ENCODE data around the gene SORCS2. TPM values are rescaled to one million over a fixed set of nuclear protein-coding genes. Genes with fewer than 3 reads are reported as not detected.
"Not testable (repeated sequence)": the region's sequence is repeated elsewhere in the genome, so short reads cannot be mapped to it uniquely, and the experiment has no call there.

The SORCS2 gene
- total RNA-seq, 6 experiments from 2014 or later = 0.18 to 6.2 (median 3.1) TPM

GRCh38 chr4:7212921-7213320 is 20.6 kb downstream of the SORCS2 start:
- peaks cover 0 to 48% (median 9%) of the 10 kb centered on the region in 4 donors for H3K4me1 ChIP-seq
- ATAC-seq (no peak), DNase-seq (no peak)

GRCh38 chr4:7213807-7214206 is 21.5 kb downstream of the SORCS2 start:
- no peak for ATAC-seq
- no peak for DNase-seq
- Histone ChIP-seq H3K4me1 (peaks cover 0 to 48% (median 13%) of the 10 kb centered on the region in 4 donors), H3K27me3 (no peaks in the 10 kb centered on the region), H3K4me3 (no peak overlapping the region), H3K9me3 (no peaks in the 10 kb centered on the region), H3K36me3 (no peaks in the 10 kb centered on the region), H3K27ac (no peak overlapping the region)
- no CpG with 5 or more reads among the region's 2 CpGs for WGBS (ENCODE audit: insufficient coverage, low coverage, low lambda C conversion rate, missing lambda C conversion rate)
- intact Hi-C loops (cut with DNase I) = no loop called here
- TF ChIP-seq POLR2A (IDR thresholded peaks at IDR 0.05) = no peak
- TF ChIP-seq, protein P1, sequence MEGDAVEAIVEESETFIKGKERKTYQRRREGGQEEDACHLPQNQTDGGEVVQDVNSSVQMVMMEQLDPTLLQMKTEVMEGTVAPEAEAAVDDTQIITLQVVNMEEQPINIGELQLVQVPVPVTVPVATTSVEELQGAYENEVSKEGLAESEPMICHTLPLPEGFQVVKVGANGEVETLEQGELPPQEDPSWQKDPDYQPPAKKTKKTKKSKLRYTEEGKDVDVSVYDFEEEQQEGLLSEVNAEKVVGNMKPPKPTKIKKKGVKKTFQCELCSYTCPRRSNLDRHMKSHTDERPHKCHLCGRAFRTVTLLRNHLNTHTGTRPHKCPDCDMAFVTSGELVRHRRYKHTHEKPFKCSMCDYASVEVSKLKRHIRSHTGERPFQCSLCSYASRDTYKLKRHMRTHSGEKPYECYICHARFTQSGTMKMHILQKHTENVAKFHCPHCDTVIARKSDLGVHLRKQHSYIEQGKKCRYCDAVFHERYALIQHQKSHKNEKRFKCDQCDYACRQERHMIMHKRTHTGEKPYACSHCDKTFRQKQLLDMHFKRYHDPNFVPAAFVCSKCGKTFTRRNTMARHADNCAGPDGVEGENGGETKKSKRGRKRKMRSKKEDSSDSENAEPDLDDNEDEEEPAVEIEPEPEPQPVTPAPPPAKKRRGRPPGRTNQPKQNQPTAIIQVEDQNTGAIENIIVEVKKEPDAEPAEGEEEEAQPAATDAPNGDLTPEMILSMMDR (IDR thresholded peaks at IDR 0.05) = no peak

More at GRCh38 chr4:7212921-7213320, 20.6 kb downstream of the SORCS2 start:
- no peak for TF ChIP-seq POLR2A (IDR thresholded peaks at IDR 0.05)
- TF ChIP-seq, protein P1 (IDR thresholded peaks at IDR 0.05) = no peak
- WGBS (ENCODE audit: insufficient coverage, low coverage, low lambda C conversion rate, missing lambda C conversion rate) = 46% methylated on average over 3 of the region's 6 CpGs
- H3K27ac ChIP-seq = peak overlapping the region in 1 of 3 donors; percentile 59
- H3K36me3 ChIP-seq = no peaks in the 10 kb centered on the region
- no peaks in the 10 kb centered on the region for H3K9me3 ChIP-seq
- H3K27me3 ChIP-seq = no peaks in the 10 kb centered on the region
- intact Hi-C loops (cut with DNase I) = no loop called here
- H3K4me3 ChIP-seq = no peak overlapping the region

- no peak for ATAC-seq
- Histone ChIP-seq H3K4me3 (no peak overlapping the region), H3K27ac (no peak overlapping the region), H3K36me3 (no peaks in the 10 kb centered on the region), H3K27me3 (no peaks in the 10 kb centered on the region), H3K4me1 (peaks cover 0 to 44% (median 13%) of the 10 kb centered on the region in 4 donors), H3K9me3 (no peaks in the 10 kb centered on the region)
- WGBS (ENCODE audit: insufficient coverage, low coverage, low lambda C conversion rate, missing lambda C conversion rate) = 0% methylated on average over 1 of the region's 2 CpGs
- TF ChIP-seq POLR2A (IDR thresholded peaks at IDR 0.05) = no peak
- TF ChIP-seq, protein P1 (IDR thresholded peaks at IDR 0.05) = no peak
- intact Hi-C loops (cut with DNase I) = no loop called here
- no peak for DNase-seq
Measured at GRCh38 chr4:7214359-7214758, 22.0 kb downstream of the SORCS2 start.

GRCh38 chr4:7215187-7215586 is 22.8 kb downstream of the SORCS2 start:
- H3K36me3 ChIP-seq; H3K9me3 ChIP-seq; H3K4me3 ChIP-seq; H3K27me3 ChIP-seq; H3K27ac ChIP-seq; ATAC-seq; intact Hi-C loops (cut with DNase I); DNase-seq: not testable (repeated sequence)
- WGBS (ENCODE audit: insufficient coverage, low coverage, low lambda C conversion rate, missing lambda C conversion rate) = no CpG with 5 or more reads among the region's 29 CpGs
- peaks cover 0 to 38% (median 10%) of the 10 kb centered on the region in 4 donors for H3K4me1 ChIP-seq

- Histone ChIP-seq H3K4me3 (no peak overlapping the region), H3K9me3 (no peaks in the 10 kb centered on the region), H3K27me3 (no peaks in the 10 kb centered on the region), H3K27ac (peak overlapping the region in 2 of 3 donors; percentile 10 to 22), H3K4me1 (peaks cover 0 to 32% (median 9%) of the 10 kb centered on the region in 4 donors), H3K36me3 (no peaks in the 10 kb centered on the region)
- 90% methylated on average over 5 of the region's 9 CpGs for WGBS (ENCODE audit: insufficient coverage, low coverage, low lambda C conversion rate, missing lambda C conversion rate)
- DNase-seq (no peak), ATAC-seq (no peak)
- no peak for TF ChIP-seq POLR2A (IDR thresholded peaks at IDR 0.05)
- TF ChIP-seq, protein P1 (IDR thresholded peaks at IDR 0.05) = no peak
- intact Hi-C loops (cut with DNase I) = no loop called here
Measured at GRCh38 chr4:7217039-7217438, 24.7 kb downstream of the SORCS2 start.

Data from right lobe of liver (tissue), 6 donors.